GM12878 (cell line): Measurements from ENCODE around the gene PDCD1LG2. TPM values are rescaled to one million over a fixed set of nuclear protein-coding genes. Genes with fewer than 3 reads are reported as not detected.

Source experiments
- polyA plus RNA-seq, 11 experiments: library from polyadenylated mRNA; depleted of rRNA in 4 of 11; unstranded in 6 of 11; stranded (reverse) in 5 of 11; fragments of >200 nt; fragmentation: Nextera tagmentation in 4 of 11; fragmentation: Illumina TruSeq in 1 of 11; extraction: Ambion mirVana in 4 of 11; extraction: Trizol in 1 of 11; gene quantifications; 1 replicate in 1 of 11; 2 replicates in 10 of 11; pipeline versions ENCODE4 v1.2.1 to v1.2.3, GENCODE V29; 2011 to 2016; ENCODE audit warnings: inconsistent platforms in 2 of 11, missing spikeins in 2 of 11, low read depth in 1 of 11
- total RNA-seq, 4 experiments: library from RNA; depleted of rRNA in 3 of 4; stranded (reverse); fragments of >200 nt in 3 of 4; fragmentation: Illumina TruSeq in 1 of 4; extraction: Trizol in 1 of 4; gene quantifications; 2 replicates each; pipeline versions ENCODE4 v1.2.1 to v1.2.3, GENCODE V29; 2013 to 2021

The PDCD1LG2 gene
- total and polyA plus RNA-seq, 10 of the 15 experiments (the other 5 are each of a cell fraction or from before 2014, with no cell fraction given), result 1.5 to 37.3 (median 3.0) TPM

Other genes starting within 250 kb of the PDCD1LG2 start
- gene RLN2, start 205.8 kb upstream of the PDCD1LG2 start, total RNA-seq (2014; rRNA removed), result 5.8 and 6.0 TPM in 2 replicates
- 5.9 and 7.1 TPM in 2 replicates for gene RLN2, start 205.8 kb upstream of the PDCD1LG2 start, total RNA-seq (2014; rRNA removed; fragmentation: Illumina TruSeq; extraction: Trizol)
- 3.3 and 3.9 TPM in 2 replicates for gene RLN2, start 205.8 kb upstream of the PDCD1LG2 start, total RNA-seq (2021)
- gene RLN2, start 205.8 kb upstream of the PDCD1LG2 start, polyA plus RNA-seq (2011; rRNA removed), result 5.3 and 6.1 TPM in 2 replicates
- gene RLN2, start 205.8 kb upstream of the PDCD1LG2 start, polyA plus RNA-seq (2014; fragmentation: Illumina TruSeq; extraction: Trizol), result 4.4 and 6.6 TPM in 2 replicates
- gene RLN2, start 205.8 kb upstream of the PDCD1LG2 start, polyA plus RNA-seq (2014; fragmentation: Nextera tagmentation; extraction: Ambion mirVana), result 10 to 100 TPM; 15.0 to 15.7 TPM
- 4.7 and 5.4 TPM in 2 replicates for gene RLN2, start 205.8 kb upstream of the PDCD1LG2 start, polyA plus RNA-seq (2014; rRNA removed)
- gene RLN2, start 205.8 kb upstream of the PDCD1LG2 start, polyA plus RNA-seq (2016; fragmentation: Nextera tagmentation; extraction: Ambion mirVana), result 1 to 10 TPM; 6.1 to 8.3 TPM
- gene RLN1, start 170.7 kb upstream of the PDCD1LG2 start, total RNA-seq (2014; rRNA removed), result 1.1 and 2.0 TPM in 2 replicates
- 1.5 and 1.6 TPM in 2 replicates for gene RLN1, start 170.7 kb upstream of the PDCD1LG2 start, total RNA-seq (2014; rRNA removed; fragmentation: Illumina TruSeq; extraction: Trizol)
- gene RLN1, start 170.7 kb upstream of the PDCD1LG2 start, total RNA-seq (2021), result 0.80 and 0.90 TPM in 2 replicates
- gene RLN1, start 170.7 kb upstream of the PDCD1LG2 start, polyA plus RNA-seq (2011; rRNA removed), result 1.6 and 2.4 TPM in 2 replicates
- gene RLN1, start 170.7 kb upstream of the PDCD1LG2 start, polyA plus RNA-seq (2014; fragmentation: Illumina TruSeq; extraction: Trizol), result 0.82 and 1.6 TPM in 2 replicates
- 1 to 10 TPM; 2.7 to 2.8 TPM for gene RLN1, start 170.7 kb upstream of the PDCD1LG2 start, polyA plus RNA-seq (2014; fragmentation: Nextera tagmentation; extraction: Ambion mirVana)
- 0.71 and 1.7 TPM in 2 replicates for gene RLN1, start 170.7 kb upstream of the PDCD1LG2 start, polyA plus RNA-seq (2014; rRNA removed)
- gene RLN1, start 170.7 kb upstream of the PDCD1LG2 start, polyA plus RNA-seq (2016; fragmentation: Nextera tagmentation; extraction: Ambion mirVana), result 1 to 10 TPM; 2.4 TPM
- gene PLGRKT, start 72.6 kb upstream of the PDCD1LG2 start, total RNA-seq (2014; rRNA removed), result 25.2 and 28.2 TPM in 2 replicates
- 42.0 and 45.9 TPM in 2 replicates for gene PLGRKT, start 72.6 kb upstream of the PDCD1LG2 start, total RNA-seq (2014; rRNA removed; fragmentation: Illumina TruSeq; extraction: Trizol)
- gene PLGRKT, start 72.6 kb upstream of the PDCD1LG2 start, total RNA-seq (2021), result 29.0 and 34.2 TPM in 2 replicates
- 34.8 and 53.5 TPM in 2 replicates for gene PLGRKT, start 72.6 kb upstream of the PDCD1LG2 start, polyA plus RNA-seq (2011; rRNA removed)
- 28.0 and 32.8 TPM in 2 replicates for gene PLGRKT, start 72.6 kb upstream of the PDCD1LG2 start, polyA plus RNA-seq (2014; fragmentation: Illumina TruSeq; extraction: Trizol)
- gene PLGRKT, start 72.6 kb upstream of the PDCD1LG2 start, polyA plus RNA-seq (2014; fragmentation: Nextera tagmentation; extraction: Ambion mirVana), result 10 to 100 TPM; 62.2 to 64.4 TPM
- 23.0 and 27.8 TPM in 2 replicates for gene PLGRKT, start 72.6 kb upstream of the PDCD1LG2 start, polyA plus RNA-seq (2014; rRNA removed)
- 10 to 100 TPM; 65.4 to 72.3 TPM for gene PLGRKT, start 72.6 kb upstream of the PDCD1LG2 start, polyA plus RNA-seq (2016; fragmentation: Nextera tagmentation; extraction: Ambion mirVana)
- 27.6 and 36.9 TPM in 2 replicates for gene CD274, start 60.0 kb upstream of the PDCD1LG2 start, total RNA-seq (2014; rRNA removed)
- 28.4 and 32.0 TPM in 2 replicates for gene CD274, start 60.0 kb upstream of the PDCD1LG2 start, total RNA-seq (2014; rRNA removed; fragmentation: Illumina TruSeq; extraction: Trizol)
- gene CD274, start 60.0 kb upstream of the PDCD1LG2 start, total RNA-seq (2021), result 23.5 and 26.6 TPM in 2 replicates
- 128 and 134 TPM in 2 replicates for gene CD274, start 60.0 kb upstream of the PDCD1LG2 start, polyA plus RNA-seq (2011; rRNA removed)
- gene CD274, start 60.0 kb upstream of the PDCD1LG2 start, polyA plus RNA-seq (2014; fragmentation: Illumina TruSeq; extraction: Trizol), result 34.3 and 37.7 TPM in 2 replicates
- 10 to 100 TPM in 1 of 2 experiments, 1 to 10 TPM in 1; 9.4 to 12.2 TPM for gene CD274, start 60.0 kb upstream of the PDCD1LG2 start, polyA plus RNA-seq (2014; fragmentation: Nextera tagmentation; extraction: Ambion mirVana)
- 24.6 and 25.6 TPM in 2 replicates for gene CD274, start 60.0 kb upstream of the PDCD1LG2 start, polyA plus RNA-seq (2014; rRNA removed)
- gene CD274, start 60.0 kb upstream of the PDCD1LG2 start, polyA plus RNA-seq (2016; fragmentation: Nextera tagmentation; extraction: Ambion mirVana), result 10 to 100 TPM; 16.1 to 16.4 TPM
- 42.9 and 45.1 TPM in 2 replicates for gene RIC1, start 118.6 kb downstream of the PDCD1LG2 start, total RNA-seq (2014; rRNA removed)
- 38.0 and 43.0 TPM in 2 replicates for gene RIC1, start 118.6 kb downstream of the PDCD1LG2 start, total RNA-seq (2014; rRNA removed; fragmentation: Illumina TruSeq; extraction: Trizol)
- gene RIC1, start 118.6 kb downstream of the PDCD1LG2 start, total RNA-seq (2021), result 32.3 and 33.8 TPM in 2 replicates
- 59.8 and 70.1 TPM in 2 replicates for gene RIC1, start 118.6 kb downstream of the PDCD1LG2 start, polyA plus RNA-seq (2011; rRNA removed)
- 34.6 and 36.9 TPM in 2 replicates for gene RIC1, start 118.6 kb downstream of the PDCD1LG2 start, polyA plus RNA-seq (2014; fragmentation: Illumina TruSeq; extraction: Trizol)
- gene RIC1, start 118.6 kb downstream of the PDCD1LG2 start, polyA plus RNA-seq (2014; fragmentation: Nextera tagmentation; extraction: Ambion mirVana), result 1 to 10 TPM; 6.2 to 7.1 TPM
- gene RIC1, start 118.6 kb downstream of the PDCD1LG2 start, polyA plus RNA-seq (2014; rRNA removed), result 28.0 and 32.8 TPM in 2 replicates
- gene RIC1, start 118.6 kb downstream of the PDCD1LG2 start, polyA plus RNA-seq (2016; fragmentation: Nextera tagmentation; extraction: Ambion mirVana), result 10 to 100 TPM; 17.8 to 18.9 TPM